ENCODE data around the gene ASCL2.

DNA sequence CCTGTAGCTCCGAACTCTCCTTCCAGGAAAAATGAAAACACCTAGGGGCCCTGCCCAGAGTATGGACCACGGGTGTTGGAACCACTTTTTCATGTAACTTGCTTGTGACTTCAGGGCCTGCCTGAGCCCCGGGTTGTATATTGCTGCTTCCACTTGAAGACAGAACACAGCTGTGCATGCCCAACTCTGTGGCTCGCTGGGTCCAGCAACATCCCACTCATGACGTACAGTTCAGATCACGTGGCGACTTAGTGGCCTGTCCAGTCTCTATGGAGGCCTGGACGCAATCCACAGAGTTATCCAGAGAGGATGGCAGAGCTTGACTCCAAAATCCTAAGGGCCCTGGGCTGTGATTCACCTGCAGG lies 24.5 kb upstream of the ASCL2 start:
- TF ChIP-seq, protein P1, sequence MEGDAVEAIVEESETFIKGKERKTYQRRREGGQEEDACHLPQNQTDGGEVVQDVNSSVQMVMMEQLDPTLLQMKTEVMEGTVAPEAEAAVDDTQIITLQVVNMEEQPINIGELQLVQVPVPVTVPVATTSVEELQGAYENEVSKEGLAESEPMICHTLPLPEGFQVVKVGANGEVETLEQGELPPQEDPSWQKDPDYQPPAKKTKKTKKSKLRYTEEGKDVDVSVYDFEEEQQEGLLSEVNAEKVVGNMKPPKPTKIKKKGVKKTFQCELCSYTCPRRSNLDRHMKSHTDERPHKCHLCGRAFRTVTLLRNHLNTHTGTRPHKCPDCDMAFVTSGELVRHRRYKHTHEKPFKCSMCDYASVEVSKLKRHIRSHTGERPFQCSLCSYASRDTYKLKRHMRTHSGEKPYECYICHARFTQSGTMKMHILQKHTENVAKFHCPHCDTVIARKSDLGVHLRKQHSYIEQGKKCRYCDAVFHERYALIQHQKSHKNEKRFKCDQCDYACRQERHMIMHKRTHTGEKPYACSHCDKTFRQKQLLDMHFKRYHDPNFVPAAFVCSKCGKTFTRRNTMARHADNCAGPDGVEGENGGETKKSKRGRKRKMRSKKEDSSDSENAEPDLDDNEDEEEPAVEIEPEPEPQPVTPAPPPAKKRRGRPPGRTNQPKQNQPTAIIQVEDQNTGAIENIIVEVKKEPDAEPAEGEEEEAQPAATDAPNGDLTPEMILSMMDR (IDR thresholded peaks at IDR 0.05): no peak
- no peak for TF ChIP-seq POLR2A (IDR thresholded peaks at IDR 0.05)

All from uterus (tissue), 2 donors.